Measurements from ENCODE around the gene HABP4.
"Not testable (repeated sequence)": the region's sequence is repeated elsewhere in the genome, so short reads cannot be mapped to it uniquely, and the experiment has no call there.

The HABP4 gene

DNA sequence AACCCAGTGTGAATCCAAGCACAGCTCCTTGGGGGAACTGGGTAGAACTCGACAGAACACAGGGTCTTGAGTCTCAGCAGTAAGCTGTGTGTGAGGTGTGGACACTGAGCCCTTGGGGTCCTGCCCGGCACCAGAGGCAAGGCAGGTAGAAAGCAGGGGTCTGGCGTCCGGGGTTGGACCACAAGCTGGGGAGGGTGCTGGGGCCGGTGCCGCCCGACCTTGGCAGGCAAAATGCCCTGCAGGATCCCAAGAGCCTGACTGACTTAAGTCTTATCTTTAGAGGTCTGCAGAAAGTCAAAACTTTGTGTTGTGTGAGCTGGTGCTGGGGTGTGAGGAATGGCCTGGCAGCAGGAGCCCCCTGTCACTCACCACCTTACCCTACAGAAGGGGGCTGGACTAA lies 49.3 kb downstream of the HABP4 start:
- no peak for DNase-seq

DNA sequence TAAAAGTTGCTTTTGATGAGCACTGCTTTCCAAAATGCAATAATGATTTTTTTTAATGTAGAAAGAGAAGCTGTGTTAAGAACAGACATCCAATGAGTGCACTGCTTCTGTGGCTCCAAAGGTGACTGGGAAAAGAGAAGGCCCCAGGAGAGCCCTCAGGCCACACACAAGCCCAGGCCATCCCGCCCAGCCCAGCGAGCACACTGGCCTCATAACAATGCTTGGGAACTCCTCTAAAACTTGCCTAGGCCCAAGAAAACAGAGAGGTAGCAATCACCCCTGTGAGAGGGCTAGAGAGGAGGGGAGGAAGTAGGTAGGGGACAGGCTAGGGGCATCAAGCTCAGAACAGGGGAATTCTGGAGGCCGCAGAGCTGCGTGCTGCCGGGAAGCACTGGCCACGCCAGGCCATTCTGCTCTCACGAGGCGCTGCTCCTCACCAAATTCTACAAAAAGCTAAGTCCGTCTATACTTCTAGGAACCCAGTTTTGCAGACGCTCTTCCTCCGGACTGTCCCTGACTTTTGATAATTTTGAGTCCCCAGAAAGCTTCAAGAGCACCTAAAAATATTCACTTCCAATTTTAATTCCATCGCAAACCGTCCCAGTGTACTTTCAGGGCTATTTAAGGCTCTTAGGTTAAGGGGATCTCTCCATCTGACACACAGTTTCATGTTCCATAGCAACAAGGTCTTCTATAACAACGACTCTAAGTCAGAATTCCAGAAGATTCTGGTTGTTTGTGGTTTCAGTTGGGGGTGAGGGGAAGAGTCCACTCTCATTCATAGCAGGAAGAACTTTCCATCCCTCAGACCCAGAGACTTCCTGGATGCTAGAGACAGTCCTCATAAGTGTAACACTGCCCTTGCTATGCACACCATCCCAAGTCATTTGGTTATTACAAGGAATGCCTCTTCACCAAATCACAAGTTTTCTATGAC lies 51.0 kb downstream of the HABP4 start:
- DNase-seq: no peak

DNA sequence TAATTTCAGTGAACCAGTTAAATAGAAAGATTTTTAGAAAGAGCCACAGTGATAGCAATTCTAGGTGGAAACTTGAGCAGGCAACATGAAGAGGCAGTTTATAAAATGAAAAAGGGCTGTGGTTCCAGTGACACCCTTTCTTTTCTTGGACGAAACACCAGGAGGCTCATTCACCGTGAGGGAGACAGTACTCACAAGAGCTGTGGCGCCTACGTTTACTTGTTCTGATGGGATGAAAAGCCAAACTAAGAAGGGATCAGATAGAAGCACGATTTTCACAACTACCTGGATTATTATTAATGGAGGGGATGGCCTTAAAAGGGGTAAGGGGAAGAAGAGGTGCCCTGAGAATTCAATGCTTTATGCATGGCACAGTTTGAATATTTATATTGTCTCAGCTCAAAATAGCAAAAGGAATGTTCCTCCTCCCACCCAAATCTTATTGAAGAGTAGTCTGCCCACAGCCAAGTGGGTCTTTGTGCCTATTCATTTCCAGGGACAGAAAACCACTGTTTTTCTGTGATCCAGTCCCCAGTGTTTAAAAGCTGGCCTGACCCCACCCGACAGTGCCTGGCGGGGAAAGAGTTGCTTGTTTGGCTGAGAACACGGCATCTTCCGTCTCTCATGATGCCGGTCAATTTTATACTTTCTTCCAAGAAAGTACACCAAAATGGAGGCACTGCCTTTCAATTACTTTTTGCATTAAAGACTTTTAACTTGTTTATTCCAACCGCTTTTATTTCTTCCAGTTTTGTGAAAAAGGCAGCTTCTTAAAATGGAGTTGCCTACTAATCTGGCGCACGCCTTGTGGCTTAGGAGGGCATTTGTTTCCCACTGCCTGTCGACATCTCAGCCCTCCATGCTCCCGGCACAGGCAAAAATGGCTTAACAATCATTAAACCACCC lies 51.9 kb downstream of the HABP4 start:
- DNase-seq: no peak

DNA sequence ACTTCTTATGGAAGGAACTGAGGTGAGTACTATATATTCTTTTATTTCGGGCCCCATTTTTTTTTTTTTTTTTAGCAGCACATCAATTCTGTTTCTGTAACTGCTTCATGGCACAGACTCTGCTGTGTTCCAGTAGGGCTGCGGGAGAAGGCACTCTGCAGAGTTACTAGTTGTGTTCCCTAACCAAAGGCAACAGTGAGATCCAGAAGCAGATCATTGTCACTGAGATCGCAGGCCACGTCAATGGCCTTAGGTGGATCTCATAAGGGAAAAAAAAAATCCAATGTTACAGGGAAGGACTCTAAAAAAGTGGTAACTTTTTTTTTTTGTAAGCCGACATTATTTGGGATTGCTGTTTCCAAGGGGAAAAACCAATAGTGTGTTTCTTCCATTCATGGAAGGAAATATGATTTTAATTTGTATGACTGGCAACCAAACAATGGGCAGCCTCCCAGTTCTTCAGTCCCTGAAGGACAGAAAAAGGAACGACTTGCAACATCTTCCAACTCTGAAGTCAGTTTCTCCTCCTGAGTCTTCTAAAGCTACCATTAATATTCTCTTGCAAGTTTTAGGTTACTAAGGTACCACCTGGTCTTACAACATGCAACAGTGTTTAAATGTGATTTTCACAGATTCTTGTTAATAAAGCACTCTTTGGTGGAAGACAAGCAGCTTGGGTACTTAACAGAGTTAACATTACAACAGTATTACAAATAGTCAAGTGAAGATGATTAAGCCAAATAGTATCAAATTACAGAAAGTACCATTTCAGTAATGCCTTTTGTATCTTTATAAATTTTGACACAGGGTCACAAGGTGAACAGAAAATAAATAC lies 52.8 kb downstream of the HABP4 start:
- no peak for DNase-seq

DNA sequence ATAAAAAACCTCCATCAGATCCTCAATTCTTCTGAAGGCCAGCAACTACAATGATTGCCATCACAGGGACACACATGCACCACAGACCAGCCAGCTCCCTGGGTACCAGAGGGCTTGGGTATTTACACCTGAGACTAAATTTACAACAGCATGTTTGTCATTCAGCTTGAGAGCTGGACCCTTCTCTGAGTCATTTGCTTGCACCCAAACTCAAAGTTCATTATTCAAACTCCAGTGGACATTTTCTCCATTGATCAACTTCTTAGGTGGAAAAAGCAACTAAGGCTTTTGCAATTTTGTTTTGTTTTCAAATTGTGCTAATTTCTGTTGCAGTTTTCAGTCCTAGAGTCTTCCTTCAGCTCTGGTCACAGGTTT lies 53.4 kb downstream of the HABP4 start:
- DNase-seq: not testable (repeated sequence)

DNA sequence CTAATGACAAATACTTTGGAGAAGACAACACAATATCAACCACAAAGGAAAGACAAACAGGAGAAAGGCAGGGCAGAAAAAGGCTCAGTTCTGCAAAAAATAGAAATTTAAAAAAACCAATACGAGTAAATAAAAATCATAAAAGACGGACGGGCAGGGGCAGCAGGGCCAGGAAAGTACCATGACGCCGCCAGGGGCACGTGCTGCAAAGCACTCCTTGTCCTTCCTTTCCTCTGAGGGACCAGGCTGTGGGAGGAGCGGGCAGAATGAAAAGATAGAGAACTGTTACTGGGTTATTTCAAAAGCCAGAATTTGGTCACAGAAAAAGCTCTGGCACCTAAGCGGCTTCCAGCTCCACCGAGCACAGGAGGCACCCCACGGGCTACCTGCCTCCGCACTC lies 53.9 kb downstream of the HABP4 start:
- DNase-seq: no peak

DNA sequence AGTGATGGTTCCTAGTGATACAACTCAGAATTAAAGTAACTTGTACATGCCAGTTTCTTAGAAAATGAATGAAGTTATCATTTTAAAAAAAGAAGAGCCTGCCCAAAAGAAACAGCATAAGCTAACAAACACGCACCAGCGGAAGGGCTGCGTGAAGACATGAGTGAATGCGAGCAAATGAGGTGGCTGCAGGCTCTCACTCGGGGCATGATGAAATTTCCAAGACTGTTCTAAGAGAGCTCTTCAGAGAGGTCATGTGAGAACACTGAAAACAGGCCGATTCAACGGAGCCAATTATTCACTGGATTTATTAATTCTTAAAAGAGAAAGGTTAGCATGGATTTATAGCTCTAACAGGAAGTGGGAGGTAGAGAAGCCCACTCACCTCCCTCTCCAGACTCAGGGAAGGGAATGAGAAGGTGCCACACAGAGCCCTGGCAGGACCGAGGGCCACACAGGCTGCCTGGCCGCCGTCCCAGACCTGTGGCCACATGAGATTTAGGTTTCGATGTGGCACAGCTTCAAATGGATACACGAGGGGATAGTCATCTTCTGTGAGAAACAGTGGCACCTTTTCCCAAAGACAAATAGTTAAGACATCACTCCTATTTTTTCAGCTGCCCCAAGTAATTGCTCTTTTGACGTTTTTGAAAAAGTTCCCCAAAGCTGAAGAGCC lies 55.5 kb downstream of the HABP4 start:
- DNase-seq: no peak

DNA sequence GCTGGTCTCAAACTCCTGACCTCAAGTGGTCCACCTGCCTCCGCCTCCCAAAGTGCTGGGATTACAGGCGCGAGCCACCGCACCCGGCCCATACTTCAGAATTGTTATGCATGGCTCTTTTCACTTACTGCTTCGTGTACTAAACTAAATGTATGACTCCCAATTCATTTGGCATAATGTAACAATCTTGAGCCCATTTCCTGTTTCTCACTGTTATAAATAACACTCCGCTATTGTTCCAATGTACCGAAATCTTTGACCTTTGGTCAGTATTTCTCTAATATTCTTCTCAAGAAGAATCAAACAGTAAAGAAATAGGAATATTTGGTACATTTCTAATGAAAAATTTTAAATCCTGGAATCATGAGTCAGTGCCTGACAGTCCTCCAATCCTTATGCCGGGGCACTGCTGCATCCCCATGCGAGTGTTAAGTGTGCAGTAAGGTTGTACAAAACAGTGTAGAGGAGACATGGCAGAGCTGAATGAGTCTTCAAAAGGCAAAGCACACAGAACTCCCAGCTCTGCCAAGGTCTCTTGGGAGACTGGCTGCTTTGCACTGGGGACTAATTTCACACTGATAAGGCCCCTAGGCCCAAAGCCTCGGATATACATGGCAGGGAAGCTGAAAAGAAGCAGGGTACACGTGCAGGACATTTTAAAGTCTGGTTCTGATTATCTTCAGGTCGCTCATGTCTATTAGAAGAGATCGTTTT lies 58.4 kb downstream of the HABP4 start:
- DNase-seq: no peak

DNA sequence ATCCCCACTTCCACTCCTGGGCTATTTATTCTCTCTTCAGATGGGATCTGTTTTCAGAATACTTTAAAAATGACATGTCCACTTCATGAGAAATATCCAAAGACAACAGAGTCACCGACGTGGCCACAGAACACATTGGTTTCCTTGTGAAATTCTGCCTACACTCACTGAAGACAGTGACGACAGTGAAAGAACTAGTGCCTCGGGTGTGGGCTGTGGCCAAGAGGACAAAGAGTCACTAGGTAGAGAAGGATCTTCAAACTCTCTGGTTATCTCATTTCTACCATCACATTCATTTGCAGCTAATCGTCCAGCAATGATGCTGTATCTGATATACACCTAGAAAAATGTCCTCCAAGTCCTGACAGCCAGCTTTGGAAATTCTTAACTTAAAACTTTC lies 59.1 kb downstream of the HABP4 start:
- no peak for DNase-seq

DNA sequence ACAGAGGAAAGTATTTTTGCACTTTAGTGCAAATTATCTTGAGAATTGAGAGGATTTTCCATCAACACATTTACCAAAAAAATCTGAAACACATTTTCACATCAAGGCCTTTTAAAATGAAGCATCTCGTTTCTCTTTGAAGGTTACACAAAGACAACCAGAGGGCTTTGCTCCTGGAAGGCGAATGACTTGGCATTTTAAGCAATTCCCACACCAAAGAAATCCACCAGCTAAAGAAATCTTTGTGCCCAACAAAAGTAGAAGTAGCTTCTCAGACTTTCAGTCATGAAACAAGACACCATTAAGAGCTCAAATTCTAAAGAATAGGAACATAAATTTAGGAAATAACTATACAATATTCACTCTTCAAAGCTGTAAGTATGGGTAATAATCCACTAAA lies 59.9 kb downstream of the HABP4 start:
- DNase-seq: no peak

DNA sequence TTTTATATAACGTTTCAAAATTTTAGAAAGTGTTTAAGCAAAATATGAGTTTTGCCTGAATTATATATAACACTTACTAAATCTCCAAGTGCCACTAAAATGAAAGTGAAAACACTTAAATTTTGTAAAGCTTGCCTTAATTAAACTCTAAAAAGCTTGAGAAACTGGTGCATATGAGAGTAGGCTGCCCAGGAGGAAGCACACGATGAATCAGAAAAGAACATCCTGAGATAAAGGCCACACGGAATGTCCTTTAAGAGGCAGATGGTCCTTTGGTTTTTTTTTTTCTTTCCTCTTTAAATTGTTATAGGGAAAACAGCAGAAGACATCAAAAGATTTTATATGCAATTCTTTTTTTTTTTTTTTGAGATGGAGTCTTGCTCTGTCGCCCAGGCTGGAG lies 60.3 kb downstream of the HABP4 start:
- DNase-seq: no peak

DNA sequence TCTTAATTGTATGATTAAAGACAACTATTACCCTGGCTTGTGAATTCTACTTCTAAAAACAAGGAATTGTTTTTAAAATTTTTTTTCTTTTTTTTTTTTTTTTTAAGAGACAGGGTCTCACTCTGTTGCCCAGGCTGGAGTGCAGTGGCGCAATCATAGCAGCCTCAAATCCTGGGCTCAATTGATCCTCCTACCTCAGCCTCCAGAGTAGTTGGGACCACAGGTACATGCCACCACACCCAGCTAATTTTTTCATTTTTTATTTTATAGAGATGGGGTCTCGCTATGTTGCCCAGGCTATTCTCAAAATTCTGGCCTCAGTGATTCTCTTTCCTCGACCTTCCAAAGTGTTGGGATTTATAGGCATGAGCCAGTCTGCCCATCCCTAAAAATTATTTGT lies 62.3 kb downstream of the HABP4 start:
- no peak for DNase-seq

DNA sequence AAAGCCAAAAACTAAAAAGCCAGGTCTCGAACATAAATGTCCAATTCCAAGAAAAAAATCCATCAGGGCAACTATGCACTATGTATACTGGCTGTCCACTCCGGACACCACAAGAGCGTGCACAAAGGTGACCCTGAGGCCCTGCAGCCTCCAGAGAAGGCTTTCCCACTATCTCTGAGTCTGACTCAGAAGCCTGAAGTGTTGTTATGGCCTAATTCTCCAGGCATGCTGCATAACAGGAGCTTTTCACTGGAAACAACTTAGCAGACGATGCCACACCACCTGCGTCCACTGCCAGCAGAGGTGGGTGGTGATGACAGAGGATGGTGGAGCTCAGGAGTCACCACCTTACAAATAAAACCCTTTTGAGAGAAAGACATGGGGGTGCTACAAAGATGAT lies 63.7 kb downstream of the HABP4 start:
- no peak for DNase-seq

DNA sequence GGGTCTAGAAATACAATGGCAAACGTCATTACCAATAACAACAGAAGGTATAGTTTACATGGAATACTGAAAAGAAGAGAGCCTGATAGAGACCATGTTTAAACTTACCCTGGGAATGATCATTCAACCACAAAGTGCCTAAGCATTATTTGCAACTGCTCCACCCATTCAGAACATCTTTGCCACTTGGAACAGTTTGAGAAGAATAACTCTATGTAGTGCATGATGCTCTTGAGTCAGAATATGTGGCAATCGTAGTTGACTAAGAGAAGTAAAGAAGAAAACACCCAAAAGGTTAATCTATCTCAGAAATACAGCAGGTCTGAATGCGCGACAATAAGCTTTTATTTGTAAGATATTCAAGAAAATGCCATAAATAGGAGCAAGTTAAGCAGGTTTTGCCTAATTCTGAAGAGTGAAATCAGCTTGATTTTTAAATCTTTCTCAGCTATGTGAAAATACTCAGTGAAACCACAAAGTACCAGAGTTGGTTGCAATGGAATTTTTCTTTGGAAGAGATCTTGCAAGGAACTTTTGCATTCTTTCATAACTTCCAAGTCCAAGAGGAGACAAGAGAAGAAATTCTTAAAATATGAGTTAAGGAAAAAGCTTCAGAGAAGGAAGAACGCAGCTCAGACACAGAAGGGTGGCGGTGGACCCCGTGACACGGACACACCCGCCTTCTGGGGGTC lies 64.3 kb downstream of the HABP4 start:
- DNase-seq: no peak

DNA sequence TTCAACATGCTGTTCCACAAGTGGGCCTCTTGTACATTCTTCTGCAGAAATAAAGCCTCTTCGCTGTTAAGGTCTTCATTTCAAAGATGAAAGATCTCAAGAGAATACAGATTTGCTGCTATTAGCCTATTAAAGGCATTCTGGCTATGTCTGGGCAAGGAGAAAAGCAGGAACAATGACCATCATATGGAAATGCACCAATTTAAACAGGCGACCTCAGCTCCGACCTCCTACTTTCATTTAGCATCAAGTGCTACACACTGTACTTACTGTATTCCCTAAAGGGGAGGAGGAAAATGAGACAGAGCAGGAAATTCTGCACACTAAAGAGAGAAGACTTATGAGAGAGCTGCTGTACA lies 64.8 kb downstream of the HABP4 start:
- no peak for DNase-seq

DNA sequence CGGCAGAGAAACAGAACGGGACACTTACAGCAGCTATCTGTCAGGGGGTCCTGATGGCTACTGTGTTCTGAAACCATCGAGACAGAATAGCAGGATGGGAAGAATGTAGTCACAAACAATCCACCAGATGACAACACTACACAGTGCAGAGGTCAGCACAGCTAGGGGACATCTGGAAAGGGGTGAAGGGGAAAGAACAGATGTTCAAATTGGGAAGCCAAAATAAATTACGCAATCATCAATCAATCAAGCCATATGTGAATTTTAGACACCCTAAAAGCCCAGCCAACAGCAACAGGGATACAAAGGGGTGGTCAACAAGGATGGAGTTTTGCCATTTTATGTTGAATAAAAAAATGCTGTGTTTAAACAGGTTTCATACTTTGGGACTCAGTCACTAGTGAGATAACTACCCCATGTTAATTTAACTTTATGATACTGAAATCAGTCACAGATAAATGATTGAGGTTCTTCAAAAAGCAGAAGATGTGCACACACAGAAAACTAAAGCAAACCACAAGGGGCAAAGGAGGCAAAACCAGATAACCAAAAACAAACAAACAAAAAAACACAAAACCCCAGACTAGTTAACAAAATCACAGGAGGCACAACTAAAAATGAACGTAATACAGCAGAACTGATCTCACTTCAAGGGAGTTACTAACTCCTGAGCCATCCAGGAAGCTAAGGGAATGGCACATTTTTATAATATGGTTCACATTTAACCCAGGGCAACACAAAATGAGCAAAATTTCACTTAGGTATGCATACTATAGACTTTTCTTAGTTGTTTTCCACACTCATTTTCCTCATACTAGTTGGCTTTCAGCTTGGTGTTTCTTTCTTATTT lies 65.9 kb downstream of the HABP4 start:
- DNase-seq: no peak

DNA sequence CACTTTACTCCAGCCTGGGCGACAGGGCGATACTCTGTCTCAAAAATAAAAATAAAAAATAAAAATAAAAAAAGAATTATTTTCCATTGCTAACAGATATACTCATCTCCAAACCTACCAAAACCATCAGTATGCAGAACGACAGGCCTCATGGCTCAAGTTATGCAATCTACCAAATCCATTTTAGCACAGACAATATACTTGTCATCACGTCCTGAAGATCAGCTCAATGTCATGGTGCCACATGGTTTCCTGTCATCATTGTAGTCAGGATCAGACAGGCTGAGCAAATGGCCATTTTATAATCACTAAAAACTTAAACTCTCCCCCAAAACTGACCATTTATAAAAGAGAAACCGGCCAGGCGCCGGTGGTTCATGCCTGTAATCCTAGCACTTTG lies 69.1 kb downstream of the HABP4 start:
- no peak for DNase-seq

DNA sequence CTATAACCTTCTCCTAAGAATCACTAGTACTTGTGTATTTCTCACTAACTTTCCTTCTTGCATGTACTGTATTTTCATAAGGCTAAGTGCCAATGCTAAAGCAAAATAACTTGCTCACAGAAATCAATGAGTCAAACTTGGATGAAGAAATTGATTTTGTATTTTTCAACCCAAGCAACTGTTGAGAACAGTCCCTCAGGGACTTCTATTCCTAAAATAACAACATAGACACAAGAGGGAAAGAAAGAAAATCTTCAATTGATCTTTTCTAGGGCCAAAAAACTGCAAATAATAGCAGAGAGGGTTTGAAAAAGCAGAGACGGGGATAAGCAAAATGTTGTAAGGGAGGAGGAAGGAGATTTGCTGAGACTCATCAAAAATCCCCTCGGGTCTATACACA lies 69.8 kb downstream of the HABP4 start:
- DNase-seq: no peak

DNA sequence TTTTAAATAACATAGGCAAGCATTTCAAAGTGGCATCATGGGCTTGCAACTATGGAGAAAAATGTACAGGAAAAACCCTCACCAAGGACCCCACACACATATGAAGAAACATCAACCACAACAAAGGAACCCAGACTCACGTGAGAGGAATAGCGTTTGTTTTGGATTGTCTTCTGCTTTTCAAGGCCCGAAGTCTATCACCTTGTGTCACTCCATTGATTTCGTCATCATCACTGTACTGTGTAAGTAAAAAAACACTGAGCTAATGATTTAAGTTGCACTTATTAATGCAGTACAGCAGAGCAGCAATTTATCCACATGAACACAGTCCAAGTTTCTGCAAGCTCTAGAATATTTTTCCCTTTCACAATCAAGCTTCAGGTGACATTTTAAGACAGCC lies 72.4 kb downstream of the HABP4 start:
- DNase-seq: peak; percentile 9 to 50 (median 24)

DNA sequence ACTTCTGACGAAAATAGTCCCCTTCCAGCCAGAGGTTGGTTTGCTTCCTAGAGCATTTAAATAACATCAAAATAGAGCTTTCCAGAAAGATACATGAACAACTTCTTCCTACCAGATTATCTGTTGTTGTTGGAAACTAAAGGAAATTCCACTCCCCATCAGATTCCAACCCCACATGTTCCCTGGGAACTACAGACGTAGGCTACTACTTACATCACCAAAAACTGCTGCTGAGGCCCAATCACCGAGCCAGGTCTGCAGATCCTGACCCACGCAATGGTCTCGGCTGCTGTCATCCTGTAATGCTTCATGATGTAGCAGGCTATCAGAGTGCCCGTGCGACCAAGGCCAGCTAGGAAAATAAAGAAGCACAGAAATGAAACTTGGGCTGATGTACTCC lies 73.4 kb downstream of the HABP4 start:
- DNase-seq: no peak

All from suppressor macrophage (primary cell).